Fibroblast of skin of right biceps (primary cell): ENCODE results near the gene CRHR2.

ENCODE experiments used
- DNase-seq: peaks from one replicate; pipeline ENCODE4 v3.0.0-alpha.2; 2013

CRHR2 gene

GRCh38 chr7:30706316-30706715 is 24.1 kb upstream of the CRHR2 start:
- no peak for DNase-seq

GRCh38 chr7:30705596-30705995 is 23.3 kb upstream of the CRHR2 start:
- no peak for DNase-seq

GRCh38 chr7:30705008-30705407 is 22.8 kb upstream of the CRHR2 start:
- no peak for DNase-seq

GRCh38 chr7:30703756-30704155 is 21.5 kb upstream of the CRHR2 start:
- DNase-seq: no peak

- DNase-seq: no peak
These were observed 19.9 kb upstream of the CRHR2 start for GRCh38 chr7:30702200-30702599.

GRCh38 chr7:30700941-30701340 is 18.7 kb upstream of the CRHR2 start:
- DNase-seq: no peak

GRCh38 chr7:30699706-30700495 is 17.6 kb upstream of the CRHR2 start:
- DNase-seq: no peak

GRCh38 chr7:30698481-30698880 is 16.2 kb upstream of the CRHR2 start:
- no peak for DNase-seq

- DNase-seq: no peak
These were observed 15.6 kb upstream of the CRHR2 start for GRCh38 chr7:30697719-30698460.

GRCh38 chr7:30694774-30695721 is 12.8 kb upstream of the CRHR2 start:
- no peak for DNase-seq

GRCh38 chr7:30694218-30694745 is 12.0 kb upstream of the CRHR2 start:
- no peak for DNase-seq

- DNase-seq: no peak
These were observed 10.6 kb upstream of the CRHR2 start for GRCh38 chr7:30692882-30693281.

GRCh38 chr7:30692438-30692837 is 10.2 kb upstream of the CRHR2 start:
- DNase-seq: no peak

GRCh38 chr7:30690011-30690410 is 7.8 kb upstream of the CRHR2 start:
- DNase-seq: no peak

- DNase-seq: no peak
These were observed 6.5 kb upstream of the CRHR2 start for GRCh38 chr7:30688718-30689221.

GRCh38 chr7:30687604-30688003 is 5.3 kb upstream of the CRHR2 start:
- no peak for DNase-seq

- DNase-seq: no peak
These were observed 2.1 kb upstream of the CRHR2 start for GRCh38 chr7:30684351-30684750.

- no peak for DNase-seq
These were observed 1.6 kb upstream of the CRHR2 start for GRCh38 chr7:30683816-30684215.

- no peak for DNase-seq
These were observed 1.1 kb upstream of the CRHR2 start for GRCh38 chr7:30683306-30683705.

GRCh38 chr7:30681815-30682211 is 443 bp downstream of the CRHR2 start:
- DNase-seq: no peak

- no peak for DNase-seq
These were observed 892 bp downstream of the CRHR2 start for GRCh38 chr7:30681331-30681797.

GRCh38 chr7:30679664-30680063 is 2.6 kb downstream of the CRHR2 start:
- no peak for DNase-seq

GRCh38 chr7:30678805-30679204 is 3.5 kb downstream of the CRHR2 start:
- DNase-seq: no peak
